Measurements from ENCODE around the gene THEMIS. TPM values are rescaled to one million over a fixed set of nuclear protein-coding genes. Genes with fewer than 3 reads are reported as not detected.
"Not testable (repeated sequence)": the region's sequence is repeated elsewhere in the genome, so short reads cannot be mapped to it uniquely, and the experiment has no call there.

The THEMIS gene
- total and polyA plus RNA-seq, 4 donors = 0.06 to 0.14 (median 0.10) TPM; not detected in 1

DNA sequence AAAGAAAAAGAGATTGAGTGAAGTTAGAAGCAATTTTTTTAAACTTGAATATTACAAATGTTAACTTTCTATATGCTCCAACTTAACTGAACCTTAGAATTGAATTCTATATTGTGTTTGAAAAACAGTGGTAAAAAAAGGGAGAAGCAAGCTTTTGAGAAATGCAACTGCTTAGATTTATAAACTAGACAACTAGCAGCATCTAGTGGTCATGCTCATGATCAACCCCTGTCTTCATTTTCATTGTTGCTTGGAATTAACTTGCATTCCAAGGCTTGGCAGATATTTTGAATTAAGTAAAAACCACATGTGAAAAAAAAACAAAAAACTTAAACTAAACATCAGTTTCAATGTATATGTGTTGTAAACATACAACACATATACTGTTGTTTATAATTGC lies 210.8 kb downstream of the THEMIS start:
- Histone ChIP-seq H3K9me3 (ENCODE audit: control insufficient read depth, insufficient read depth, low read length) (peaks cover 2% of the 10 kb centered on the region), H3K36me3 (ENCODE audit: control insufficient read depth, insufficient read depth, low read length) (no peaks in the 10 kb centered on the region), H3K4me1 (ENCODE audit: control insufficient read depth, insufficient read depth, low read length) (no peaks in the 10 kb centered on the region), H3K27me3 (ENCODE audit: control insufficient read depth, insufficient read depth, low read length) (no peaks in the 10 kb centered on the region), H3K4me3 (ENCODE audit: low read depth, low read length) (no peak overlapping the region), H3K27ac (ENCODE audit: low read depth, low read length) (no peak overlapping the region)
- DNase-seq (ENCODE audit: low read depth in 4 of 6, low spot score in 6 of 6) = peak in 5 of 6 donors; percentile 6 to 81 (median 26)

DNA sequence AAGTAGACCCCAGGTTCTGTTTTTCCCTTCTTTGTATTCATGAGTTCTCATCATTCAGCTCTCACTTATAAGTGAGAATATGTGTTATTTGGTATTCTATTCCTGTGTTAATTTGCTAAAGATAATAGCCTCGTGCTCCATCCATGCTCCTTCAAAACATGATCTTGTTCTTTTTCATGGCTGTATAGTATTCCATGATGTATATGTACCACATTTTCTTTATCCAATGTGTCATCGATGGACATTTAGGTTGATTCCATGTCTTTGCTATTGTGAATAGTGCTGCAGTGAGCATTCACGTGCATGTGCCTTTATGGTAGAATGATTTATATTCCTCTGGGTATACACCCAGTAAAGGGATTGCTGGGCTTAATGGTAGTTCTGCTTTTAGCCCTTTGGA lies 213.4 kb downstream of the THEMIS start:
- H3K9me3 ChIP-seq (ENCODE audit: control insufficient read depth, insufficient read depth, low read length); H3K27ac ChIP-seq (ENCODE audit: low read depth, low read length); H3K36me3 ChIP-seq (ENCODE audit: control insufficient read depth, insufficient read depth, low read length); H3K4me1 ChIP-seq (ENCODE audit: control insufficient read depth, insufficient read depth, low read length); H3K27me3 ChIP-seq (ENCODE audit: control insufficient read depth, insufficient read depth, low read length); H3K4me3 ChIP-seq (ENCODE audit: low read depth, low read length); DNase-seq (ENCODE audit: low read depth in 4 of 6, low spot score in 6 of 6): not testable (repeated sequence)
- no CpG with 5 or more reads among the region's 3 CpGs for WGBS (ENCODE audit: insufficient coverage)

DNA sequence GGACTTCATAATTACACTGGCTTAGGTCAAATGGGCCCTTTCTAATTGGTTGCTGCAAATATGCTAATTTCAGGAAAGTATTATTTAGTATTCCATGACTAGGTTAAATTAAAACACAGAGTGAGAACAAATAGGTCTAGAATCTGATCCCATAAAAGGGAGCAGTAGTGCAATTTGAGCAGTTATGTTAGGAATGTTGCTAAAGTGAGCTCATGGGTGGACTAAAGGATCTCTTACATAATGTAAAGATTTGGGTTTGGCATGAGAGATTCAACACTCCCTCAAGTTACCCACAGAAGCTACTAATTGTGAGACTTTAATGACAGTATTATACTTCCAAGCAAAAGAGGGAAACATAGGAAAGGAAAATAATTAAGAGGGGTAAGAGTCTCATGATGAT lies 214.8 kb downstream of the THEMIS start:
- no peak for DNase-seq (ENCODE audit: low read depth in 4 of 6, low spot score in 6 of 6)
- no peaks in the 10 kb centered on the region for H3K4me1 ChIP-seq (ENCODE audit: control insufficient read depth, insufficient read depth, low read length)
- H3K27me3 ChIP-seq (ENCODE audit: control insufficient read depth, insufficient read depth, low read length) = no peaks in the 10 kb centered on the region
- no peak overlapping the region for H3K27ac ChIP-seq (ENCODE audit: low read depth, low read length)
- no peak overlapping the region for H3K4me3 ChIP-seq (ENCODE audit: low read depth, low read length)
- H3K9me3 ChIP-seq (ENCODE audit: control insufficient read depth, insufficient read depth, low read length) = peaks cover 2% of the 10 kb centered on the region
- no peaks in the 10 kb centered on the region for H3K36me3 ChIP-seq (ENCODE audit: control insufficient read depth, insufficient read depth, low read length)

DNA sequence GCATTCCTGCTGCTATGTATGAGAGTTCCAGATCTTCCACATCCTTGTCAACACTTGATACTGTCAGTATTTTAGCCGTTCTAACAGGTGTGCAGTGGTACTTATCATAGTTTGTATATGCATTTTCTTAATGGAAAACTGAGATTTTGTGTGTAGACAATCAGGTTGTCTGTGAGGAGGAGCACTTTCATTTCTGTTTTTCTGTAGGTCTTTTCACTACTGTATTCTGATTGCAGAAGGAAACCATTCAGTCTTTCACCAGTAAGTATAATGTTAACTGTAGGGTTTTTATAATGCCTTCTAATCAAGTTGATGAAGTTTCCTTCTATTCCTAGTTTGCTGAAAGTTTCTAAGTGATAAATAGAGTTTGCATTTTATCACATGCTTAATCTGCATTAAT lies 216.4 kb downstream of the THEMIS start:
- Histone ChIP-seq H3K27me3 (ENCODE audit: control insufficient read depth, insufficient read depth, low read length) (no peaks in the 10 kb centered on the region), H3K4me3 (ENCODE audit: low read depth, low read length) (no peak overlapping the region), H3K27ac (ENCODE audit: low read depth, low read length) (no peak overlapping the region), H3K4me1 (ENCODE audit: control insufficient read depth, insufficient read depth, low read length) (no peaks in the 10 kb centered on the region), H3K36me3 (ENCODE audit: control insufficient read depth, insufficient read depth, low read length) (no peaks in the 10 kb centered on the region), H3K9me3 (ENCODE audit: control insufficient read depth, insufficient read depth, low read length) (peaks cover 2% of the 10 kb centered on the region)
- DNase-seq (ENCODE audit: low read depth in 4 of 6, low spot score in 6 of 6) = no peak
- WGBS (ENCODE audit: insufficient coverage) = no CpG with 5 or more reads among the region's 1 CpG

Small RNA genes lying within 50 kb of the gene (small RNA-seq; reads per million reads assigned to genes)
- gene MRPS17P5 (ENCODE audit: low replicate concordance) = not detected
